Esophagus muscularis mucosa (tissue), 4 donors: ENCODE data around the gene ZNF48.

Source experiments
- CTCF ChIP-seq, 3 experiments: fragments of 200-600 bp in 2 of 3; fragments of 450-650 bp in 1 of 3; sonication (generic) in 2 of 3; IDR thresholded peaks; one replicate each; pipeline ENCODE4 v1.5.1; 2017 to 2019; ENCODE audit warnings: antibody characterized with exemption in 3 of 3, mild to moderate bottlenecking in 2 of 3, moderate library complexity in 1 of 3
- EP300 ChIP-seq: sonication (generic); formaldehyde crosslinking; IDR thresholded peaks from one replicate; pipeline ENCODE4 v1.6.1; 2017; ENCODE audit warnings: antibody characterized with exemption
- POLR2A ChIP-seq: fragments of 450-650 bp; IDR thresholded peaks from one replicate; pipeline ENCODE4 v1.6.1; 2017; ENCODE audit warnings: antibody characterized with exemption, moderate library complexity, mild to moderate bottlenecking, low read depth
- POLR2AphosphoS5 ChIP-seq, 2 donors: sonication (generic); formaldehyde crosslinking; IDR thresholded peaks; one replicate each; pipeline ENCODE4 v1.6.1; 2017; ENCODE audit warnings: antibody characterized with exemption in 2 of 2

- no peak for TF ChIP-seq EP300
- no peak for TF ChIP-seq CTCF (IDR thresholded peaks at IDR 0.05)
- TF ChIP-seq POLR2A: no peak
- TF ChIP-seq POLR2AphosphoS5 (IDR thresholded peaks at IDR 0.05): no peak
Observed at GRCh38 chr16:30439720-30440348, 44.6 kb downstream of the ZNF48 start.
